Endothelial cell of umbilical vein (primary cell): ENCODE measurements around the gene MED12L. TPM values are rescaled to one million over a fixed set of nuclear protein-coding genes. Genes with fewer than 3 reads are reported as not detected.
A peak's percentile ranks its signal among the peaks of the same experiment; 100 is the strongest.

Experiments used
- BruUV-seq: library from RNA; stranded (reverse); fragments of 400-500 nt; replicated peaks from 2 replicates; lab custom pipeline; 2021; lab: Mats Ljungman, UMichigan
- CTCF ChIA-PET: fragments of 300-600, 350-600 bp; sonication (Branson Sonifier 250); formaldehyde crosslinking; loops from one replicate; lab custom pipeline; 2021; ENCODE audit warnings: antibody characterized with exemption, inconsistent platforms; lab: Charles Lee
- POLR2A ChIA-PET: fragments of 300-600, 350-600 bp; sonication (Branson Sonifier 250); formaldehyde crosslinking; loops from one replicate; lab custom pipeline; 2021; ENCODE audit warnings: antibody characterized with exemption, inconsistent platforms; lab: Charles Lee
- DNase-seq: peaks from one replicate; pipeline ENCODE4 v3.0.0-alpha.2; 2011; ENCODE audit warnings: low read depth, low spot score
- FAIRE-seq: peaks from 2 replicates; lab custom pipeline; 2011; peaks lifted over from hg19 to GRCh38; lab: Jason Lieb, UNC
- H2AFZ ChIP-seq: 2 replicates; pipeline ENCODE4 v1.6.0; 2012; ENCODE audit warnings: low read depth, low read length, control low read depth, inconsistent platforms
- H3K27ac ChIP-seq: 2 replicates; pipeline ENCODE4 v1.5.1; 2011; ENCODE audit warnings: low read depth, mild to moderate bottlenecking, control low read depth, low read length, moderate library complexity; ENCODE audit not compliant: insufficient read depth
- H3K27me3 ChIP-seq, 2 experiments: 2 replicates each; pipeline versions ENCODE4 v1.6.0 to v1.6.1; 2011; ENCODE audit warnings: low read length in 2 of 2, mixed read lengths in 1 of 2; ENCODE audit not compliant: control insufficient read depth in 2 of 2, insufficient read depth in 2 of 2
- H3K36me3 ChIP-seq, 2 experiments: 2 replicates in 1 of 2; 3 replicates in 1 of 2; pipeline ENCODE4 v1.5.1; 2011; ENCODE audit warnings: low read length in 2 of 2, mild to moderate bottlenecking in 1 of 2, moderate library complexity in 1 of 2; ENCODE audit not compliant: control insufficient read depth in 2 of 2, insufficient read depth in 2 of 2; ENCODE audit errors: extremely low read depth in 1 of 2
- H3K4me1 ChIP-seq: 3 replicates; pipeline ENCODE4 v1.5.1; 2011; ENCODE audit warnings: mild to moderate bottlenecking, low read length; ENCODE audit not compliant: control insufficient read depth, insufficient read depth; ENCODE audit errors: extremely low read depth
- H3K4me2 ChIP-seq: 2 replicates; pipeline ENCODE4 v1.6.1; 2011; ENCODE audit warnings: low read length, control low read depth, mixed read lengths; ENCODE audit not compliant: insufficient read depth
- H3K4me3 ChIP-seq, 3 experiments: fragments of 200-600 bp in 1 of 3; sonication (generic), shearing (Covaris generic) in 1 of 3; replicated peaks in 1 of 3; 2 replicates each; pipeline ENCODE4 v1.5.1; 2011 to 2016; ENCODE audit warnings: control low read depth in 3 of 3, low read length in 3 of 3, mild to moderate bottlenecking in 2 of 3, inconsistent platforms in 1 of 3, low read depth in 1 of 3, moderate library complexity in 1 of 3; ENCODE audit not compliant: insufficient read depth in 1 of 3
- H3K79me2 ChIP-seq: 2 replicates; pipeline ENCODE4 v1.6.0; 2012; ENCODE audit warnings: low read length, inconsistent platforms; ENCODE audit not compliant: control insufficient read depth, insufficient read depth
- H3K9ac ChIP-seq: replicated peaks from 2 replicates; pipeline ENCODE3; 2011; ENCODE audit warnings: low read length, control low read depth; ENCODE audit not compliant: insufficient read depth; ENCODE audit errors: extremely low read depth
- H3K9me1 ChIP-seq: replicated peaks from 3 replicates; pipeline ENCODE4 v1.6.0; 2011; ENCODE audit warnings: mild to moderate bottlenecking, low read length; ENCODE audit not compliant: control insufficient read depth, insufficient read depth; ENCODE audit errors: extremely low read depth
- H3K9me3 ChIP-seq: replicated peaks from 2 replicates; pipeline ENCODE4 v1.5.1; 2012; ENCODE audit warnings: low read length, inconsistent platforms; ENCODE audit not compliant: control insufficient read depth, insufficient read depth
- H4K20me1 ChIP-seq: replicated peaks from 2 replicates; pipeline ENCODE3; 2011; ENCODE audit warnings: mild to moderate bottlenecking, low read length; ENCODE audit not compliant: control insufficient read depth, insufficient read depth; ENCODE audit errors: extremely low read depth
- EZH2 ChIP-seq: IDR thresholded peaks from 2 replicates; pipeline ENCODE4 v1.6.1; 2012; ENCODE audit warnings: borderline replicate concordance, low read depth, mild to moderate bottlenecking, moderate library complexity, low read length, inconsistent platforms; ENCODE audit not compliant: severe bottlenecking
- FOS ChIP-seq: IDR thresholded peaks from 2 replicates; pipeline ENCODE4 v1.6.1; 2011; ENCODE audit warnings: mild to moderate bottlenecking, low read length, moderate library complexity, borderline replicate concordance; ENCODE audit not compliant: insufficient read depth
- GATA2 ChIP-seq: IDR thresholded peaks from 2 replicates; pipeline ENCODE4 v1.7.0; 2011; ENCODE audit warnings: low read depth, mild to moderate bottlenecking, moderate library complexity, mixed read lengths, low read length; ENCODE audit not compliant: insufficient read length, insufficient read depth
- JUN ChIP-seq: IDR thresholded peaks from 2 replicates; pipeline ENCODE4 v1.6.1; 2011; ENCODE audit warnings: borderline replicate concordance, low read depth; ENCODE audit not compliant: insufficient read length, insufficient read depth
- MYC ChIP-seq: IDR thresholded peaks from one replicate; pipeline ENCODE4 v1.6.1; 2011; ENCODE audit warnings: mild to moderate bottlenecking, low read depth, low read length
- POLR2A ChIP-seq: IDR thresholded peaks from 2 replicates; pipeline ENCODE4 v1.6.1; 2012; ENCODE audit warnings: low read depth, mild to moderate bottlenecking, control low read depth, low read length
- dilution Hi-C: fragments of 300-500 bp; cut with MboI; formaldehyde crosslinking; loops from one replicate; pipeline ENCODE4 v1.15.0; 2019; ENCODE audit warnings: low sequenced_read_pairs; ENCODE audit not compliant: extremely low pct_ligation_motif_present
- intact Hi-C: fragments of 100-400 bp; cut with micrococcal nuclease; formaldehyde crosslinking; loops from one replicate; pipeline ENCODE4 v1.10.0; 2022
- polyA plus RNA-seq, 4 experiments: library from polyadenylated mRNA; depleted of rRNA in 3 of 4; stranded (reverse) in 3 of 4; unstranded in 1 of 4; fragments of >200 nt; gene quantifications; 2 replicates each; pipeline versions ENCODE4 v1.2.1 to v1.2.3, GENCODE V29; 2011 to 2012; ENCODE audit warnings: missing spikeins in 1 of 4
- total RNA-seq: library from RNA; stranded (reverse); gene quantifications from 2 replicates; pipeline ENCODE4 v1.2.3, GENCODE V29; 2021
- TF ChIP-seq, protein P1 (sequence below): IDR thresholded peaks from 2 replicates; pipeline ENCODE4 v1.6.1; 2011; ENCODE audit not compliant: insufficient read depth, insufficient read length

The MED12L gene
- total and polyA plus RNA-seq, 2 donors (not counting 3 experiments of a cell fraction or from before 2014, with no cell fraction given): 0.03 to 0.27 TPM

GRCh38 chr3:151351648-151352047 is 266.2 kb downstream of the MED12L start:
- CTCF ChIA-PET: no interaction called here
- no peaks in the 10 kb centered on the region for H3K9me1 ChIP-seq
- peaks cover 4 to 6% of the 10 kb centered on the region in 2 experiments for H3K27me3 ChIP-seq
- TF ChIP-seq EZH2 (no peak), JUN (no peak), POLR2A (no peak), FOS (no peak), MYC (no peak)
- H3K4me2 ChIP-seq: no peak overlapping the region
- H3K27ac ChIP-seq: no peak overlapping the region
- dilution Hi-C loops: no loop called here
- no TSS peak for BruUV-seq
- no peak overlapping the region for H3K9ac ChIP-seq
- no peaks in the 10 kb centered on the region for H3K36me3 ChIP-seq
- intact Hi-C loops: no loop called here
- FAIRE-seq (no peak), DNase-seq (no peak)
- POLR2A ChIA-PET: no interaction called here
- no peaks in the 10 kb centered on the region for H4K20me1 ChIP-seq
- no peaks in the 10 kb centered on the region for H3K79me2 ChIP-seq
- no peaks in the 10 kb centered on the region for H3K9me3 ChIP-seq
- H3K4me1 ChIP-seq: no peaks in the 10 kb centered on the region
- no peak overlapping the region for H3K4me3 ChIP-seq
- no peak overlapping the region for H2AFZ ChIP-seq

GRCh38 chr3:151356794-151357462 is 271.5 kb downstream of the MED12L start:
- Histone ChIP-seq H2AFZ (no peak overlapping the region), H3K9me3 (no peaks in the 10 kb centered on the region), H3K79me2 (no peaks in the 10 kb centered on the region), H3K27ac (no peak overlapping the region), H3K4me1 (no peaks in the 10 kb centered on the region), H3K27me3 (no peaks in the 10 kb centered on the region), H3K9ac (no peak overlapping the region), H3K4me3 (no peak overlapping the region), H3K9me1 (no peaks in the 10 kb centered on the region), H3K4me2 (no peak overlapping the region), H3K36me3 (no peaks in the 10 kb centered on the region), H4K20me1 (no peaks in the 10 kb centered on the region)
- DNase-seq (peak; percentile 11), FAIRE-seq (no peak)
- TF ChIP-seq, protein P1, sequence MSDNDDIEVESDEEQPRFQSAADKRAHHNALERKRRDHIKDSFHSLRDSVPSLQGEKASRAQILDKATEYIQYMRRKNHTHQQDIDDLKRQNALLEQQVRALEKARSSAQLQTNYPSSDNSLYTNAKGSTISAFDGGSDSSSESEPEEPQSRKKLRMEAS: no peak
- peak; percentile 7 for TF ChIP-seq GATA2
- POLR2A ChIA-PET: no interaction called here
- dilution Hi-C loops (no loop called here), intact Hi-C loops (no loop called here)
- CTCF ChIA-PET: interaction anchor here (0.9 kb wide), 1 partner anchor 13 kb away, joined by 4 read pairs; no protein-coding TSS in a partner anchor
- BruUV-seq: no TSS peak
